HepG2 (cell line): ENCODE results near the gene CFAP100. TPM values are rescaled to one million over a fixed set of nuclear protein-coding genes. Genes with fewer than 3 reads are reported as not detected.

Experiments used
- FOXK1 ChIP-seq: sonication (generic); formaldehyde crosslinking; IDR thresholded peaks from 2 replicates; pipeline ENCODE4 v1.4.0; 2020; ENCODE audit warnings: low read depth, missing genetic modification reagents, borderline replicate concordance
- GPBP1L1 ChIP-seq: sonication (generic); formaldehyde crosslinking; IDR thresholded peaks from 2 replicates; pipeline ENCODE4 v1.5.0; 2020; ENCODE audit warnings: mild to moderate bottlenecking, missing genetic modification reagents
- HNF1B ChIP-seq: sonication (generic); formaldehyde crosslinking; IDR thresholded peaks from 2 replicates; pipeline ENCODE4 v1.5.1; 2020; ENCODE audit warnings: mild to moderate bottlenecking, moderate library complexity, missing genetic modification reagents
- JUNB ChIP-seq: sonication (generic); formaldehyde crosslinking; IDR thresholded peaks from 2 replicates; pipeline ENCODE4 v1.8.0; 2022; ENCODE audit warnings: missing genetic modification reagents, mild to moderate bottlenecking, borderline replicate concordance
- KDM2A ChIP-seq: sonication (generic); formaldehyde crosslinking; IDR thresholded peaks from 2 replicates; pipeline ENCODE4 v1.4.0; 2020; ENCODE audit warnings: low read depth, missing genetic modification reagents, borderline replicate concordance
- RCOR2 ChIP-seq: IDR thresholded peaks from 2 replicates; pipeline ENCODE4 v1.6.1; 2016; ENCODE audit warnings: missing biosample characterization, missing genetic modification reagents
- RXRA ChIP-seq: sonication (generic); formaldehyde crosslinking; IDR thresholded peaks from 2 replicates; pipeline ENCODE4 v1.5.1; 2020; ENCODE audit warnings: missing genetic modification reagents
- SALL1 ChIP-seq: sonication (generic); formaldehyde crosslinking; IDR thresholded peaks from 2 replicates; pipeline ENCODE4 v1.8.0; 2022; ENCODE audit warnings: mild to moderate bottlenecking, missing genetic modification reagents
- THRA ChIP-seq: sonication (generic); formaldehyde crosslinking; IDR thresholded peaks from 2 replicates; pipeline ENCODE4 v1.4.0; 2020; ENCODE audit warnings: missing genetic modification reagents, borderline replicate concordance
- ZBTB14 ChIP-seq: sonication (generic); formaldehyde crosslinking; IDR thresholded peaks from 2 replicates; pipeline ENCODE4 v1.4.0; 2020; ENCODE audit warnings: missing genetic modification reagents
- ZNF160 ChIP-seq: sonication (generic); formaldehyde crosslinking; IDR thresholded peaks from 2 replicates; pipeline ENCODE4 v1.8.0; 2022; ENCODE audit warnings: mild to moderate bottlenecking, inconsistent platforms, missing genetic modification reagents
- ZNF407 ChIP-seq: sonication (generic); formaldehyde crosslinking; IDR thresholded peaks from one replicate; pipeline ENCODE4 v1.5.1; 2020; ENCODE audit warnings: mild to moderate bottlenecking, missing genetic modification reagents; ENCODE audit errors: not compliant biosample characterization
- ZNF670 ChIP-seq: sonication (generic); formaldehyde crosslinking; IDR thresholded peaks from 2 replicates; pipeline ENCODE4 v1.8.0; 2022; ENCODE audit warnings: mild to moderate bottlenecking, missing genetic modification reagents, borderline replicate concordance
- polyA plus RNA-seq, 8 experiments: library from polyadenylated mRNA; depleted of rRNA in 3 of 8; stranded (reverse) in 7 of 8; unstranded in 1 of 8; fragments of >200 nt; fragmentation: Illumina TruSeq in 4 of 8; extraction: Trizol in 4 of 8; gene quantifications; 2 replicates each; pipeline versions ENCODE4 v1.2.1 to v1.2.3, GENCODE V29; 2011 to 2016; ENCODE audit warnings: low read depth in 4 of 8, missing spikeins in 1 of 8, mixed read lengths in 1 of 8; ENCODE audit not compliant: insufficient read depth in 1 of 8
- total RNA-seq, 5 experiments: library from RNA; depleted of rRNA; stranded (reverse); fragments of >200 nt; fragmentation: Illumina TruSeq; extraction: Trizol; gene quantifications; 2 replicates each; pipeline ENCODE4 v1.2.3, GENCODE V29; 2016; ENCODE audit warnings: low read depth in 1 of 5

CFAP100 gene
- total and polyA plus RNA-seq, 2 of the 13 experiments (the other 11 are each of a cell fraction or from before 2014, with no cell fraction given), result 0.32 TPM; not detected in 1

GRCh38 chr3:126419886-126420786, 25.4 kb downstream of the CFAP100 start (continued):
- TF ChIP-seq ZNF407 (CRISPR knock-in tag), result no peak
- peak; percentile 89; the same call in 1 of the 2 replicates for TF ChIP-seq THRA
- TF ChIP-seq JUNB (CRISPR knock-in tag), result no peak
- no peak for TF ChIP-seq RCOR2 (CRISPR knock-in tag)
- 0 out of 2 replicates have a peak, but pooled peaks have one; percentile 34 for TF ChIP-seq ZNF160 (CRISPR knock-in tag)
- no peak for TF ChIP-seq ZBTB14 (CRISPR knock-in tag)
- no peak for TF ChIP-seq FOXK1 (CRISPR knock-in tag)
- 0 out of 2 replicates have a peak, but pooled peaks have one; percentile 32 for TF ChIP-seq HNF1B
- no peak for TF ChIP-seq GPBP1L1 (CRISPR knock-in tag)
- 0 out of 2 replicates have a peak, but pooled peaks have one; percentile 16 for TF ChIP-seq SALL1 (CRISPR knock-in tag)
- 0 out of 2 replicates have a peak, but pooled peaks have one; percentile 8 for TF ChIP-seq KDM2A (CRISPR knock-in tag)
- TF ChIP-seq ZNF670 (CRISPR knock-in tag), result 0 out of 2 replicates have a peak, but pooled peaks have one; percentile 11
- TF ChIP-seq RXRA (CRISPR knock-in tag), result peak; percentile 67; the same call in 1 of the 2 replicates
